Endodermal cell (in vitro differentiated cells): Measurements from ENCODE around the gene IL3. TPM values are rescaled to one million over a fixed set of nuclear protein-coding genes. Genes with fewer than 3 reads are reported as not detected.

Experiments used
- DNase-seq: peaks from one replicate; pipeline ENCODE4 v3.0.0-alpha.2; 2017
- H3K27ac ChIP-seq: 2 replicates; pipeline ENCODE4 v1.5.1; 2013; ENCODE audit warnings: mild to moderate bottlenecking, low read depth, low read length, moderate library complexity
- H3K27me3 ChIP-seq: 2 replicates; pipeline ENCODE4 v1.6.1; 2013; ENCODE audit warnings: mild to moderate bottlenecking, low read length, moderate library complexity; ENCODE audit not compliant: insufficient read depth, control insufficient read depth, poor library complexity, severe bottlenecking
- H3K36me3 ChIP-seq: 2 replicates; pipeline ENCODE4 v1.7.0; 2013; ENCODE audit warnings: mild to moderate bottlenecking, low read length, moderate library complexity; ENCODE audit not compliant: control insufficient read depth, insufficient read depth
- H3K4me1 ChIP-seq: one replicate; pipeline ENCODE4 v1.7.0; 2013; ENCODE audit warnings: low read length; ENCODE audit not compliant: control insufficient read depth, insufficient read depth
- H3K4me3 ChIP-seq: 2 replicates; pipeline ENCODE4 v1.5.1; 2013; ENCODE audit warnings: mild to moderate bottlenecking, low read length, moderate library complexity
- H3K9ac ChIP-seq: 2 replicates; pipeline ENCODE4 v1.6.1; 2013; ENCODE audit warnings: mild to moderate bottlenecking, low read length, moderate library complexity; ENCODE audit not compliant: poor library complexity, severe bottlenecking; ENCODE audit errors: extremely low read depth
- H3K9me3 ChIP-seq: 2 replicates; pipeline ENCODE4 v1.6.1; 2013; ENCODE audit warnings: mild to moderate bottlenecking, low read length, moderate library complexity; ENCODE audit not compliant: control insufficient read depth
- H3K27ac Mint-ChIP-seq: 2 replicates; pipeline ENCODE4 v1.8.0; 2020; ENCODE audit warnings: mixed read lengths
- H3K27me3 Mint-ChIP-seq: 2 replicates; pipeline ENCODE4 v1.8.0; 2021; ENCODE audit warnings: mild to moderate bottlenecking, mixed read lengths; ENCODE audit not compliant: insufficient read depth
- H3K36me3 Mint-ChIP-seq: 2 replicates; pipeline ENCODE4 v1.8.0; 2020; ENCODE audit warnings: low read depth, mixed read lengths
- H3K4me1 Mint-ChIP-seq: 2 replicates; pipeline ENCODE4 v1.8.0; 2020; ENCODE audit warnings: mixed read lengths
- H3K4me3 Mint-ChIP-seq: 2 replicates; pipeline ENCODE4 v1.8.0; 2020; ENCODE audit warnings: mild to moderate bottlenecking, moderate library complexity, mixed read lengths
- H3K9me3 Mint-ChIP-seq: 2 replicates; pipeline ENCODE4 v1.8.0; 2020; ENCODE audit warnings: mild to moderate bottlenecking, mixed read lengths
- WGBS, 2 experiments: methylation state at CpG; one replicate each; pipeline versions ENCODE4 v1.1.5 to v1.1.7; 2013; ENCODE audit warnings: missing lambda C conversion rate in 2 of 2, mixed read lengths in 1 of 2; ENCODE audit not compliant: insufficient coverage in 1 of 2, insufficient read length in 1 of 2; 5-methylcytosine and 5-hydroxymethylcytosine counted together
- total RNA-seq, 2 donors: library from RNA; stranded (reverse); fragmentation: NEBNext Ultra II Directional in 1 of 2; extraction: Animal tissue kit (Norgen Biotek cat#: 25700) in 1 of 2; gene quantifications; 2 replicates in 1 of 2; 3 replicates in 1 of 2; pipeline ENCODE4 v1.2.1, GENCODE V29; 2021
- TF ChIP-seq, protein P1 (sequence below): fragments of 200-600 bp; sonication (generic); conservative IDR thresholded peaks from 2 replicates; pipeline ENCODE4 v1.5.0; 2021; ENCODE audit warnings: antibody characterized with exemption, mild to moderate bottlenecking

Gene IL3
- total RNA-seq, 2 donors from 2014 or later: not detected

DNA sequence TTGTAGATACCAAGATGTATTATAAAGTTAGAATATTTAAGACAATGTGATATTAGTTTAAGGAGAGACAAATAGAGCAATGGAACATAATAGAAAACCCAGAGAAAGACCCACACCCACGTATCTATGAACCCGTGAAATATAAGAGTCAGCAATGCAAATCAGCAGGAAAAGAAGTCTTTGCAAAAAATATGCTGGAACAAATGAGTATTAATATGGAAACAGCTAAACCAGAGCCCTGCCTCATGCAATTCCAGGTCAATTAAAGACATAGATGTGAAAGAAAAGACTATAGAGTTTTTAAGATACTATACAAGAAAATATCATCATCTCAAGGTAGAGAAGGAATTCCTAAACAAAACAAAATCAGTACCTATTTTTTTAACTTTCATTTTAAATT is 23.1 kb upstream of the IL3 start:
- no peak overlapping the region for H3K9ac ChIP-seq
- no peaks in the 10 kb centered on the region for H3K36me3 ChIP-seq
- no peaks in the 10 kb centered on the region for H3K4me1 ChIP-seq
- no peak overlapping the region for H3K27ac Mint-ChIP-seq
- peaks cover 6% of the 10 kb centered on the region for H3K27me3 Mint-ChIP-seq
- no peak overlapping the region for H3K4me3 Mint-ChIP-seq
- no peak for DNase-seq
- no peak overlapping the region for H3K27ac ChIP-seq
- WGBS, 2 experiments: 93% methylated on average over 2 of the region's 2 CpGs; no CpG with 5 or more reads in 1 of the 2 experiments
- TF ChIP-seq, protein P1, sequence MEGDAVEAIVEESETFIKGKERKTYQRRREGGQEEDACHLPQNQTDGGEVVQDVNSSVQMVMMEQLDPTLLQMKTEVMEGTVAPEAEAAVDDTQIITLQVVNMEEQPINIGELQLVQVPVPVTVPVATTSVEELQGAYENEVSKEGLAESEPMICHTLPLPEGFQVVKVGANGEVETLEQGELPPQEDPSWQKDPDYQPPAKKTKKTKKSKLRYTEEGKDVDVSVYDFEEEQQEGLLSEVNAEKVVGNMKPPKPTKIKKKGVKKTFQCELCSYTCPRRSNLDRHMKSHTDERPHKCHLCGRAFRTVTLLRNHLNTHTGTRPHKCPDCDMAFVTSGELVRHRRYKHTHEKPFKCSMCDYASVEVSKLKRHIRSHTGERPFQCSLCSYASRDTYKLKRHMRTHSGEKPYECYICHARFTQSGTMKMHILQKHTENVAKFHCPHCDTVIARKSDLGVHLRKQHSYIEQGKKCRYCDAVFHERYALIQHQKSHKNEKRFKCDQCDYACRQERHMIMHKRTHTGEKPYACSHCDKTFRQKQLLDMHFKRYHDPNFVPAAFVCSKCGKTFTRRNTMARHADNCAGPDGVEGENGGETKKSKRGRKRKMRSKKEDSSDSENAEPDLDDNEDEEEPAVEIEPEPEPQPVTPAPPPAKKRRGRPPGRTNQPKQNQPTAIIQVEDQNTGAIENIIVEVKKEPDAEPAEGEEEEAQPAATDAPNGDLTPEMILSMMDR: no peak
- no peaks in the 10 kb centered on the region for H3K36me3 Mint-ChIP-seq
- no peak overlapping the region for H3K4me3 ChIP-seq
- H3K9me3 ChIP-seq: no peaks in the 10 kb centered on the region
- no peaks in the 10 kb centered on the region for H3K4me1 Mint-ChIP-seq
- H3K27me3 ChIP-seq: peaks cover 4% of the 10 kb centered on the region
- no peaks in the 10 kb centered on the region for H3K9me3 Mint-ChIP-seq

DNA sequence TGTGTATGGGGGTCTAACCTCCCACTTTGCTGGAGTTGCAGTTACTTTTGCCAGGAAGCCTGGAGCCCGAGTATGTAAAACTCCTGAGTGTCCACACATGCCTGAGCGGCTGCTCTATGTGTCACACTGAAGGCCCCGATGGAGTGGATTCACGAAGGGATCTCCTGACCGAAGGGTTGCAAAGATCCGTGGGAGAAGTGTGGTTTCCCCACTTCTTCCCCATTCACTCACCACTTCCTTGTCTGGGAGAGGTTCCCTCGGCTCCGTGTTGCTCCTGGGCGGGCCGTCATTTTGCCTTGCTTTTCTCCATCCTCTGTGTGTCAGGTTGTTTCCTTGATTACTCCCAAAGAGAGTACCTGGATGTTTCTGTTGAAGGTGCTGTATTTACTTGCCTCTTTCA is 16.2 kb upstream of the IL3 start:
- no peaks in the 10 kb centered on the region for H3K9me3 Mint-ChIP-seq

GRCh38 chr5:132046880-132047299 is 13.6 kb upstream of the IL3 start:
- no peak overlapping the region for H3K4me3 Mint-ChIP-seq
- Histone ChIP-seq H3K9me3 (no peaks in the 10 kb centered on the region), H3K4me1 (no peaks in the 10 kb centered on the region), H3K27me3 (no peaks in the 10 kb centered on the region), H3K27ac (no peak overlapping the region), H3K36me3 (no peaks in the 10 kb centered on the region), H3K4me3 (no peak overlapping the region), H3K9ac (no peak overlapping the region)
- no peaks in the 10 kb centered on the region for H3K36me3 Mint-ChIP-seq
- TF ChIP-seq, protein P1: no peak
- WGBS, 2 experiments: 65 to 85% methylated on average over 4 to 7 of the region's 7 CpGs
- no peaks in the 10 kb centered on the region for H3K9me3 Mint-ChIP-seq
- no peaks in the 10 kb centered on the region for H3K27me3 Mint-ChIP-seq
- H3K4me1 Mint-ChIP-seq: no peaks in the 10 kb centered on the region
- H3K27ac Mint-ChIP-seq: no peak overlapping the region
- peak; percentile 50 for DNase-seq

More for the DNA sequence above, 16.2 kb upstream of the IL3 start:
- H3K27ac ChIP-seq: no peak overlapping the region
- no peaks in the 10 kb centered on the region for H3K4me1 Mint-ChIP-seq
- H3K36me3 ChIP-seq: no peaks in the 10 kb centered on the region
- 94 to 100% methylated on average over 3 to 10 of the region's 10 CpGs for WGBS, 2 experiments
- H3K9me3 ChIP-seq: no peaks in the 10 kb centered on the region
- peaks cover 4% of the 10 kb centered on the region for H3K27me3 Mint-ChIP-seq
- no peak overlapping the region for H3K4me3 Mint-ChIP-seq
- TF ChIP-seq, protein P1: no peak
- no peak overlapping the region for H3K27ac Mint-ChIP-seq
- no peak overlapping the region for H3K9ac ChIP-seq
- no peaks in the 10 kb centered on the region for H3K27me3 ChIP-seq
- H3K4me1 ChIP-seq: no peaks in the 10 kb centered on the region
- no peak for DNase-seq
- no peaks in the 10 kb centered on the region for H3K36me3 Mint-ChIP-seq
- H3K4me3 ChIP-seq: no peak overlapping the region
